Testis (tissue), 3 donors: ENCODE measurements around the gene ANKRD22. TPM values are rescaled to one million over a fixed set of nuclear protein-coding genes. Genes with fewer than 3 reads are reported as not detected.
"Not testable (repeated sequence)": the region's sequence is repeated elsewhere in the genome, so short reads cannot be mapped to it uniquely, and the experiment has no call there.

Experiments used
- DNase-seq: peaks from one replicate; pipeline ENCODE4 v3.0.0-alpha.2; 2019
- H3K27ac ChIP-seq, 2 donors: fragments of 200-600 bp; sonication (generic); one replicate each; pipeline ENCODE4 v1.5.1; 2019
- H3K27me3 ChIP-seq: fragments of 200-600 bp; sonication (generic); one replicate; pipeline ENCODE4 v1.5.1; 2019
- H3K36me3 ChIP-seq: fragments of 200-600 bp; sonication (generic); one replicate; pipeline ENCODE4 v1.5.1; 2017; ENCODE audit warnings: low read depth; ENCODE audit errors: missing control alignments
- H3K4me1 ChIP-seq: fragments of 200-600 bp; sonication (generic); one replicate; pipeline ENCODE4 v1.5.1; 2019
- H3K4me3 ChIP-seq, 2 donors: fragments of 200-600 bp; sonication (generic); one replicate each; pipeline ENCODE4 v1.5.1; 2017 to 2019
- H3K9me3 ChIP-seq: fragments of 200-600 bp; sonication (generic); one replicate; pipeline ENCODE4 v1.5.1; 2017
- CTCF ChIP-seq, 3 experiments: fragments of 450-650 bp in 2 of 3; fragments of 200-600 bp in 1 of 3; sonication (generic) in 1 of 3; IDR thresholded peaks; one replicate each; pipeline ENCODE4 v1.5.1; 2016 to 2019; ENCODE audit warnings: antibody characterized with exemption in 3 of 3, mild to moderate bottlenecking in 2 of 3, moderate library complexity in 1 of 3
- POLR2A ChIP-seq: fragments of 450-650 bp; IDR thresholded peaks from one replicate; pipeline ENCODE4 v1.6.1; 2017; ENCODE audit warnings: antibody characterized with exemption, mild to moderate bottlenecking, moderate library complexity
- WGBS, 2 donors: methylation state at CpG; one replicate each; pipeline ENCODE4 v1.1.5; 2018; 5-methylcytosine and 5-hydroxymethylcytosine counted together
- intact Hi-C: fragments of 100-400 bp; cut with DNase I; formaldehyde crosslinking; loops from one replicate; pipeline ENCODE4 v1.15.1; 2023; ENCODE audit warnings: low total_unique reads
- polyA plus RNA-seq: library from polyadenylated mRNA; stranded (reverse); fragments of 350-450 nt; fragmentation: Illumina TruSeq; extraction: RNeasy Lipid Tissue Mini Kit (QIAGEN cat#74804); gene quantifications from one replicate; pipeline ENCODE4 v1.2.3, GENCODE V29; 2014; ENCODE audit warnings: low read depth, low replicate concordance; ENCODE audit not compliant: insufficient read depth
- total RNA-seq, 2 donors: library from RNA; depleted of rRNA; stranded (reverse); fragments of >200 nt; gene quantifications; one replicate each; pipeline ENCODE4 v1.2.3, GENCODE V29; 2016

The ANKRD22 gene
- total and polyA plus RNA-seq, 3 donors from 2014 or later = 0.31 to 1.3 TPM; not detected in 1

- 90 to 94% methylated on average over 5 of the region's 5 CpGs for WGBS, 2 donors
- no peak overlapping the region for H3K4me3 ChIP-seq
- H3K9me3 ChIP-seq = no peaks in the 10 kb centered on the region
- intact Hi-C loops = loop anchor here (10.0 kb wide), 2 partner anchors 96 to 376 kb away; no protein-coding TSS in a partner anchor
- H3K27me3 ChIP-seq = no peaks in the 10 kb centered on the region
- H3K36me3 ChIP-seq = no peaks in the 10 kb centered on the region
- no peak overlapping the region for H3K27ac ChIP-seq
- no peaks in the 10 kb centered on the region for H3K4me1 ChIP-seq
- no peak for DNase-seq
- TF ChIP-seq POLR2A = no peak
- TF ChIP-seq CTCF (IDR thresholded peaks at IDR 0.05) = no peak
These were observed 12.8 kb downstream of the ANKRD22 start for GRCh38 chr10:88838766-88839350.

- H3K27me3 ChIP-seq, H3K4me3 ChIP-seq, H3K36me3 ChIP-seq, DNase-seq, H3K4me1 ChIP-seq, H3K9me3 ChIP-seq, H3K27ac ChIP-seq: not testable (repeated sequence)
- intact Hi-C loops = loop anchor here (10.0 kb wide), 2 partner anchors 97 to 377 kb away; no protein-coding TSS in a partner anchor
These were observed 14.0 kb downstream of the ANKRD22 start for GRCh38 chr10:88837632-88838031.

- H3K4me3 ChIP-seq = no peak overlapping the region
These were observed 15.8 kb downstream of the ANKRD22 start for GRCh38 chr10:88835910-88836221.

GRCh38 chr10:88835096-88835909 lies 16.3 kb downstream of the ANKRD22 start:
- Histone ChIP-seq H3K36me3 (no peaks in the 10 kb centered on the region), H3K27ac (no peak overlapping the region), H3K4me1 (no peaks in the 10 kb centered on the region), H3K4me3 (no peak overlapping the region), H3K27me3 (no peaks in the 10 kb centered on the region), H3K9me3 (no peaks in the 10 kb centered on the region)
- intact Hi-C loops = loop anchor here (10.0 kb wide), 2 partner anchors 99 to 379 kb away; no protein-coding TSS in a partner anchor
- TF ChIP-seq POLR2A (no peak), CTCF (IDR thresholded peaks at IDR 0.05) (peak; percentile 76 to 89 (median 80))
- peak; percentile 86 for DNase-seq
- WGBS, 2 donors = 14 to 18% methylated on average over 10 of the region's 10 CpGs

More at GRCh38 chr10:88835910-88836221, 15.8 kb downstream of the ANKRD22 start:
- H3K27me3 ChIP-seq = no peaks in the 10 kb centered on the region
- no peaks in the 10 kb centered on the region for H3K4me1 ChIP-seq
- DNase-seq = no peak
- H3K36me3 ChIP-seq = no peaks in the 10 kb centered on the region
- TF ChIP-seq POLR2A = no peak
- no peak for TF ChIP-seq CTCF (IDR thresholded peaks at IDR 0.05)
- intact Hi-C loops = loop anchor here (10.0 kb wide), 2 partner anchors 99 to 379 kb away; no protein-coding TSS in a partner anchor
- H3K9me3 ChIP-seq = no peaks in the 10 kb centered on the region
- H3K27ac ChIP-seq = no peak overlapping the region
- 18 to 21% methylated on average over 2 of the region's 2 CpGs for WGBS, 2 donors

GRCh38 chr10:88833723-88834122 lies 17.9 kb downstream of the ANKRD22 start:
- no peak for DNase-seq
- TF ChIP-seq POLR2A (no peak), CTCF (IDR thresholded peaks at IDR 0.05) (no peak)
- H3K4me3 ChIP-seq = no peak overlapping the region
- 58 to 67% methylated on average over 2 of the region's 2 CpGs for WGBS, 2 donors
- no peaks in the 10 kb centered on the region for H3K27me3 ChIP-seq
- no peaks in the 10 kb centered on the region for H3K9me3 ChIP-seq
- no peak overlapping the region for H3K27ac ChIP-seq
- H3K4me1 ChIP-seq = no peaks in the 10 kb centered on the region
- no peaks in the 10 kb centered on the region for H3K36me3 ChIP-seq
- intact Hi-C loops = loop anchor here (10.0 kb wide), 2 partner anchors 101 to 381 kb away; no protein-coding TSS in a partner anchor
